Ovary (tissue), 9 donors: ENCODE measurements around the gene MAFF. TPM values are rescaled to one million over a fixed set of nuclear protein-coding genes. Genes with fewer than 3 reads are reported as not detected.

Experiments used
- DNase-seq, 5 donors: peaks; one replicate each; pipeline ENCODE4 v3.0.0-alpha.2; 2019 to 2020
- H3K27ac ChIP-seq, 2 donors: fragments of 200-600 bp; one replicate each; pipeline versions ENCODE4 v1.5.1 to v1.8.0; 2019 to 2022
- H3K27me3 ChIP-seq: fragments of 200-600 bp; one replicate; pipeline ENCODE4 v1.8.0; 2022
- H3K36me3 ChIP-seq: fragments of 200-600 bp; sonication (generic); one replicate; pipeline ENCODE4 v1.5.1; 2019
- H3K4me1 ChIP-seq: one replicate; pipeline ENCODE4 v1.8.1; 2013; ENCODE audit warnings: mild to moderate bottlenecking, moderate library complexity; ENCODE audit not compliant: insufficient read depth
- H3K4me3 ChIP-seq: fragments of 200-600 bp; sonication (generic); one replicate; pipeline ENCODE4 v1.5.1; 2017
- H3K9me3 ChIP-seq, 2 donors: fragments of 200-600 bp in 1 of 2; sonication (generic) in 1 of 2; one replicate each; pipeline versions ENCODE4 v1.5.1 to v1.8.1; 2013 to 2019; ENCODE audit warnings: mild to moderate bottlenecking in 1 of 2, moderate library complexity in 1 of 2
- CTCF ChIP-seq, 3 donors: fragments of 450-650 bp in 2 of 3; fragments of 200-600 bp in 1 of 3; IDR thresholded peaks; one replicate each; pipeline versions ENCODE4 v1.5.1 to v1.8.0; 2016 to 2022; ENCODE audit warnings: antibody characterized with exemption in 3 of 3, mild to moderate bottlenecking in 1 of 3
- EP300 ChIP-seq: sonication (generic); formaldehyde crosslinking; IDR thresholded peaks from one replicate; pipeline ENCODE4 v1.6.1; 2017; ENCODE audit warnings: antibody characterized with exemption
- POLR2A ChIP-seq: fragments of 450-650 bp; IDR thresholded peaks from one replicate; pipeline ENCODE4 v1.6.1; 2017; ENCODE audit warnings: antibody characterized with exemption, mild to moderate bottlenecking, moderate library complexity
- WGBS, 3 donors: extraction: QIAGEN DNeasy Blood & Tissue Kit in 1 of 3; methylation state at CpG; one replicate each; pipeline versions ENCODE4 v1.1.5 to v1.1.7; 2013 to 2017; 5-methylcytosine and 5-hydroxymethylcytosine counted together
- intact Hi-C, 4 donors: fragments of 100-400 bp; cut with DNase I; formaldehyde crosslinking; loops; one replicate each; pipeline versions ENCODE4 v1.11.0 to v1.15.1; 2022 to 2023
- polyA plus RNA-seq, 2 donors: library from polyadenylated mRNA; stranded (reverse); fragments of 200-250 nt in 1 of 2; fragments of 350-450 nt in 1 of 2; fragmentation: Illumina TruSeq in 1 of 2; extraction: RNeasy Lipid Tissue Mini Kit (QIAGEN cat#74804) in 1 of 2; gene quantifications; one replicate each; pipeline ENCODE4 v1.2.3, GENCODE V29; 2013 to 2014
- total RNA-seq, 7 donors: library from RNA; depleted of rRNA in 2 of 7; stranded (reverse); fragments of >200 nt in 2 of 7; fragmentation: NEBNext Ultra II Directional in 3 of 7; extraction: Animal tissue kit (Norgen Biotek cat#: 25700) in 3 of 7; gene quantifications; one replicate each; pipeline versions ENCODE4 v1.1.0 to v1.2.4, GENCODE V29; 2016 to 2023
- donor health status: DM: no; HTN: no; CAD: no; lungs with moderate emphysema.
- donor health status: DM: no; HTN: no; CAD: no.
- donor health status: Bipolar disorder and iron deficiency.
- donor health status: DM: yes; HTN: yes; CAD: no.
- donor health status: DM: no; HTN: no; CAD: no.
- donor health status: DM: yes; HTN: yes; CAD: no.

Gene MAFF
- total and polyA plus RNA-seq, 9 donors = 13.3 to 153 (median 19.4) TPM

- no peaks in the 10 kb centered on the region for H3K36me3 ChIP-seq
- intact Hi-C loops = no loop called here
- H3K4me3 ChIP-seq = no peak overlapping the region
- DNase-seq = no peak
- no peak for TF ChIP-seq EP300
- no peak for TF ChIP-seq CTCF (IDR thresholded peaks at IDR 0.05)
- TF ChIP-seq POLR2A = no peak
- 45 to 57% (median 51%) methylated on average over 3 of the region's 3 CpGs for WGBS, 3 donors
- H3K27ac ChIP-seq = peak overlapping the region; percentile 4 to 20
- H3K9me3 ChIP-seq = no peaks in the 10 kb centered on the region
- peaks cover 6% of the 10 kb centered on the region for H3K4me1 ChIP-seq
- H3K27me3 ChIP-seq = no peaks in the 10 kb centered on the region
Observed at GRCh38 chr22:38228326-38228872, 26.6 kb downstream of the MAFF start.

GRCh38 chr22:38228873-38229740 is 27.3 kb downstream of the MAFF start:
- H3K27me3 ChIP-seq = no peaks in the 10 kb centered on the region
- DNase-seq = no peak
- intact Hi-C loops = no loop called here
- no peak for TF ChIP-seq CTCF (IDR thresholded peaks at IDR 0.05)
- no peak for TF ChIP-seq POLR2A
- no peak for TF ChIP-seq EP300
- no peak overlapping the region for H3K4me3 ChIP-seq
- no peaks in the 10 kb centered on the region for H3K36me3 ChIP-seq
- H3K27ac ChIP-seq = peak overlapping the region in 1 of 2 donors; percentile 20
- H3K9me3 ChIP-seq = no peaks in the 10 kb centered on the region
- 48 to 71% (median 69%) methylated on average over 13 to 14 of the region's 14 CpGs for WGBS, 3 donors
- peaks cover 7% of the 10 kb centered on the region for H3K4me1 ChIP-seq

- Histone ChIP-seq H3K9me3 (no peaks in the 10 kb centered on the region), H3K27ac (peak overlapping the region in 1 of 2 donors; percentile 66), H3K4me1 (peaks cover 7% of the 10 kb centered on the region), H3K4me3 (no peak overlapping the region), H3K36me3 (no peaks in the 10 kb centered on the region), H3K27me3 (no peaks in the 10 kb centered on the region)
- 66 to 93% (median 81%) methylated on average over 11 to 14 of the region's 15 CpGs for WGBS, 3 donors
- intact Hi-C loops = no loop called here
- TF ChIP-seq CTCF (IDR thresholded peaks at IDR 0.05) (peak in 1 of 3 donors; percentile 45), POLR2A (no peak), EP300 (no peak)
- no peak for DNase-seq
Observed at GRCh38 chr22:38230108-38230825, 28.5 kb downstream of the MAFF start.

GRCh38 chr22:38230916-38231315 is 29.1 kb downstream of the MAFF start:
- intact Hi-C loops = no loop called here
- Histone ChIP-seq H3K36me3 (no peaks in the 10 kb centered on the region), H3K4me3 (no peak overlapping the region), H3K9me3 (no peaks in the 10 kb centered on the region), H3K4me1 (peaks cover 7% of the 10 kb centered on the region), H3K27me3 (no peaks in the 10 kb centered on the region), H3K27ac (no peak overlapping the region)
- no peak for TF ChIP-seq CTCF (IDR thresholded peaks at IDR 0.05)
- TF ChIP-seq POLR2A = no peak
- no peak for TF ChIP-seq EP300
- WGBS, 3 donors = 39 to 63% (median 43%) methylated on average over 9 of the region's 9 CpGs
- no peak for DNase-seq
